Right cardiac atrium (tissue), 5 donors: ENCODE results near the gene ZBTB38. TPM values are rescaled to one million over a fixed set of nuclear protein-coding genes. Genes with fewer than 3 reads are reported as not detected.
A peak's percentile ranks its signal among the peaks of the same experiment; 100 is the strongest.

Source experiments
- ATAC-seq, 2 donors: fragments of 200-7000 bp; cut with Tn5 transposase; one replicate each; pipeline versions ENCODE4 v1.8.0 to v1.9.1; 2020; ENCODE audit warnings: moderate library complexity in 2 of 2, mild to moderate bottlenecking in 1 of 2
- DNase-seq, 3 donors: peaks; one replicate each; pipeline ENCODE4 v3.0.0-alpha.2; 2020
- H3K27ac ChIP-seq: one replicate; pipeline ENCODE4 v1.5.1; 2013; ENCODE audit warnings: mild to moderate bottlenecking, low read length, control low read depth, moderate library complexity
- H3K27me3 ChIP-seq: one replicate; pipeline ENCODE4 v1.6.1; 2013; ENCODE audit not compliant: control insufficient read depth, insufficient read depth
- H3K4me1 ChIP-seq: one replicate; pipeline ENCODE4 v1.6.1; 2013; ENCODE audit warnings: low read length; ENCODE audit not compliant: control insufficient read depth, insufficient read depth
- H3K4me3 ChIP-seq: one replicate; pipeline ENCODE4 v1.5.1; 2013; ENCODE audit warnings: low read length, control low read depth
- H3K9me3 ChIP-seq: one replicate; pipeline ENCODE4 v1.6.1; 2013; ENCODE audit warnings: low read length; ENCODE audit not compliant: control insufficient read depth
- WGBS: extraction: QIAGEN DNeasy Blood & Tissue Kit; methylation state at CpG from one replicate; pipeline ENCODE4 v1.1.7; 2013; 5-methylcytosine and 5-hydroxymethylcytosine counted together
- intact Hi-C, 4 donors: fragments of 100-400 bp; cut with DNase I; formaldehyde crosslinking; loops; one replicate each; pipeline versions ENCODE4 v1.11.0 to v1.14.0; 2022 to 2023
- polyA plus RNA-seq: library from polyadenylated mRNA; stranded (reverse); fragments of 200-250 nt; gene quantifications from one replicate; pipeline ENCODE4 v1.2.3, GENCODE V29; 2013
- total RNA-seq, 4 donors: library from RNA; stranded (reverse); fragmentation: NEBNext Ultra II Directional; extraction: Animal tissue kit (Norgen Biotek cat#: 25700); gene quantifications; one replicate each; pipeline ENCODE4 v1.2.1, GENCODE V29; 2021
- donor health status: healthy with polysubstance abuse.
- donor health status: DM: no; HTN: yes; CAD: no.
- donor health status: DM: no; HTN: no; CAD: no.
- donor health status: DM: no; HTN: yes; CAD: no; lungs with severe emphysema.
- donor health status: DM: yes; HTN: yes; CAD: no.

Gene ZBTB38
- total and polyA plus RNA-seq, 5 donors = 14.6 to 76.9 (median 71.5) TPM

- 90% methylated on average over 2 of the region's 2 CpGs for WGBS
- DNase-seq (no peak), ATAC-seq (no peak)
- Histone ChIP-seq H3K4me3 (no peak overlapping the region), H3K9me3 (no peaks in the 10 kb centered on the region), H3K4me1 (peaks cover 2% of the 10 kb centered on the region), H3K27ac (no peak overlapping the region), H3K27me3 (no peaks in the 10 kb centered on the region)
- intact Hi-C loops = no loop called here
Observed at GRCh38 chr3:141380279-141380678, 12.0 kb downstream of the ZBTB38 start.

- no peak for ATAC-seq
Observed at GRCh38 chr3:141380987-141381386, 12.7 kb downstream of the ZBTB38 start.

GRCh38 chr3:141382571-141382970 is 14.3 kb downstream of the ZBTB38 start:
- H3K27me3 ChIP-seq = no peaks in the 10 kb centered on the region
- no peaks in the 10 kb centered on the region for H3K9me3 ChIP-seq
- DNase-seq (no peak), ATAC-seq (no peak)
- intact Hi-C loops = no loop called here
- 94% methylated on average over 2 of the region's 2 CpGs for WGBS
- H3K4me3 ChIP-seq = no peak overlapping the region
- H3K4me1 ChIP-seq = no peaks in the 10 kb centered on the region
- no peak overlapping the region for H3K27ac ChIP-seq

More at GRCh38 chr3:141380987-141381386, 12.7 kb downstream of the ZBTB38 start:
- 98% methylated on average over 2 of the region's 2 CpGs for WGBS
- no peak overlapping the region for H3K4me3 ChIP-seq
- intact Hi-C loops = no loop called here
- no peak for DNase-seq
- H3K27me3 ChIP-seq = no peaks in the 10 kb centered on the region
- H3K27ac ChIP-seq = no peak overlapping the region
- H3K4me1 ChIP-seq = peaks cover 2% of the 10 kb centered on the region
- H3K9me3 ChIP-seq = no peaks in the 10 kb centered on the region

DNA sequence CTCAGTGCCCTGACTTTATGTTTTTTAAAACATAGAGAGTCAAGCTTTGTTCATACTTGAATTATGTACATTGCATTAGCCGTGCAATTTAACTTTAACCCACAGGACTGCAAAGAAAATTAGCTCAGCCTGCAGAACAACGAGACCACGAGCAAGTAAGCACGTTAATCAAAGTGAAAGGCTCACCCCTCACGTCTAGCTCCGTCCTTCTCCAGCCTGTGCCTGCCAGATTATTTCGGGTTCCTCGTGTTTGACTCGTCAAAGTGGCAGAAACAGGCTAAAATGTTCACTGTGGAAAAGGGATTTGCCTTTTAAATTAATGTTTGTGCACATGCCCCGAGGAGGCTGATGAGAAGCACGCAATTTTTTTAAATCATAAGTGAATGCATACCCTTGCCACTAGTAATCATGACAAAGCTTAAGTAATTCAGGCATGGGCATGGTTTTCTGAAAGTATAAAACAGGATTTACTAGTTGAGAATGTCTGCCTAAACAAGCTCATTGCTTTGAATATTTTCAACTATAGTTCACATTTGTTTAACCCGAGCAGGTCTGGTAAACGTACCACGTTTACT is 15.3 kb downstream of the ZBTB38 start:
- Histone ChIP-seq H3K4me3 (no peak overlapping the region), H3K9me3 (no peaks in the 10 kb centered on the region), H3K27me3 (no peaks in the 10 kb centered on the region), H3K27ac (no peak overlapping the region), H3K4me1 (no peaks in the 10 kb centered on the region)
- ATAC-seq = no peak
- WGBS = 68% methylated on average over 14 of the region's 14 CpGs
- intact Hi-C loops = no loop called here
- no peak for DNase-seq

DNA sequence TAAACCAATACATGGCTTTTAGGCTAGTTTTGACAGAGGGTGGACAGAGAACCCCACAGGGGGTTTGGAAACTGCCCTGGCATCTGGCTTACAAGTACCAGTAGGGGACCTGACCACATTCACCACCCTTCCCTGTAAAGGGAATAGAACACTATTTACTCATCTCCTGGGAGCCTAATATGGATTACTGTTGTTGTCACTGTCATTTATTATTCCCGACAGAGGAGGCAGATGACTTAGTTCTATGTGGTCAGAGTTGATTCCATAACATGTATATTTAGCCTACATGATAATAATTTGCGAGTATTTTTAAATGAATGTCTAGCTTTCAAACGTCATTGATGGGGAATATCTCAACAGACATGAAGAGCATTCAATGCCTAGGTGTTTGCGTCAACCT is 15.9 kb downstream of the ZBTB38 start:
- WGBS = 87% methylated on average over 4 of the region's 4 CpGs
- intact Hi-C loops = no loop called here
- DNase-seq (no peak), ATAC-seq (no peak)
- Histone ChIP-seq H3K4me1 (no peaks in the 10 kb centered on the region), H3K9me3 (no peaks in the 10 kb centered on the region), H3K27ac (no peak overlapping the region), H3K4me3 (no peak overlapping the region), H3K27me3 (no peaks in the 10 kb centered on the region)

DNA sequence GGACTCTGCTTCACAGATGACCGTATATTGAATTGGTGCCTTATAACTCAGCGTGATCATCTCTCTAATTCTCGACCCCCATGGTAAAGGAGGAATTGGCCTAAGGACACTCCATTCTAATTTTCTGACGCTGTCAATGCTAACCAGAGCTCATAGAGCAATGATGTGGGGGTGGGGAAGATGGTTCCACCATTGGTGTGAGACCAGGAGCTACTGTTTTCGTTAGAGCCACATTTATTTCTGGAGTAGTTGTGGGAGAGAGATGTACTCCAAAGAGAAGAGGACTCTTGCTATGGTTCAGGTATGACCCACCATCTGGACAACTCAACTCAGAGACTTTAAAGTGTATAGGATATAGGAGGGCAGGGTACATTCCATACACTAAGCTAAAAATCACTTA is 16.3 kb downstream of the ZBTB38 start:
- Histone ChIP-seq H3K4me3 (no peak overlapping the region), H3K27ac (no peak overlapping the region), H3K27me3 (no peaks in the 10 kb centered on the region), H3K9me3 (no peaks in the 10 kb centered on the region), H3K4me1 (no peaks in the 10 kb centered on the region)
- no peak for DNase-seq
- ATAC-seq = no peak
- 93% methylated on average over 5 of the region's 5 CpGs for WGBS
- intact Hi-C loops = no loop called here

DNA sequence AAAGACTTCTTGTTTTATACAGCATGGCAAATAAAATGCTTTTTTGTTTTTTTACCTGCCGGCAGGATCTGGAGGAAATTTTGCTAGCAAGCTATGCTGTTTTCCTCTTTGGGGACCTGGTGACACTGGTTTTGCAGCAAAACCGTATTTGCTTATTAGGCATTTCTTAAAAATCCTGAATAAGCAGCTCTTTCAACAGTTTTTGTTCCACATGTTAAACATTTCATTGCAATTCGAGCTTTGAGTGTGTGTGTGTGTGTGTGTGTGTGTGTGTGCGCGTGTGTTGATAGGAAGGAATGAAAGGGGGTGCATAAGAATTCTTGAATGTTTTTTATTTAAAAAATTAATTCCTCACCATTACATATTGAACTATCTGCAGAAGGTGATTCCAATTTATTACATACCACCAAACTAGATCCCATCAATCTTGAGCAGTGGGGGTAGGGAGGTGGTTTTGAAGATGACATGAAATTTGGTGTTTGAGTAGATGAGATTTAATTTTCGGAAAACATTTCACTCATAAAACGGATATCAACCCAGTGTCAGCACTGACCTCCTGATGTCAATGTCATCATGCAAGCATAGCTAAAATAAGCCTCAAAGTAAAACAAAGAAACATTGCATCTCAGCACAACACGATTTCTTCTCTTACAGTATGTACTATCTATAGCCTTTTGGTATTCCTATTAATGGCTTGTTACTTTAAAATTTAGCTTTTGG is 17.3 kb downstream of the ZBTB38 start:
- DNase-seq (no peak), ATAC-seq (no peak)
- intact Hi-C loops = no loop called here
- no peaks in the 10 kb centered on the region for H3K9me3 ChIP-seq
- no peaks in the 10 kb centered on the region for H3K27me3 ChIP-seq
- 55% methylated on average over 8 of the region's 8 CpGs for WGBS
- peak overlapping the region; percentile 33 for H3K4me3 ChIP-seq
- no peak overlapping the region for H3K27ac ChIP-seq
- no peaks in the 10 kb centered on the region for H3K4me1 ChIP-seq

DNA sequence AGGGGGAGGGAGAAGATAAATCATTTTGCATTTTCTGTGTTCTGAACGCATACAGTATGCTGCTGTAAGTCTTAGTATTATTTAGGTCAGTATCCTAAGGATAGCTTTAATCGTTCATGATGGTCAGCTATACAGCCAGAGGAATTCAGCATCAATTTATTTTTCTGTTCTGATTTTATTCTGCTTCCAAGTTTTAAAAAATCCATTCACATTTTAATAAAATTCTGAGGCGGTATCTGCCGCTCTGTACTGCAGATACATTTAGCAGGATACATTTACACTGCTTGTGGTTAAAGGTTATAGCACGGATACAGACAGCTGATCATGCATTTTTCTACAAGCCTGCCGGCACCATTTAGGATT is 17.8 kb downstream of the ZBTB38 start:
- ATAC-seq (no peak), DNase-seq (no peak)
- no peaks in the 10 kb centered on the region for H3K9me3 ChIP-seq
- WGBS = 64% methylated on average over 6 of the region's 6 CpGs
- H3K27me3 ChIP-seq = no peaks in the 10 kb centered on the region
- no peak overlapping the region for H3K27ac ChIP-seq
- no peaks in the 10 kb centered on the region for H3K4me1 ChIP-seq
- intact Hi-C loops = no loop called here
- peak overlapping the region; percentile 33 for H3K4me3 ChIP-seq

GRCh38 chr3:141386611-141387111 is 18.4 kb downstream of the ZBTB38 start:
- Histone ChIP-seq H3K27ac (peak overlapping the region; percentile 70), H3K4me1 (no peaks in the 10 kb centered on the region), H3K4me3 (peak overlapping the region; percentile 33), H3K27me3 (no peaks in the 10 kb centered on the region), H3K9me3 (no peaks in the 10 kb centered on the region)
- no peak for DNase-seq
- intact Hi-C loops = no loop called here
- ATAC-seq = peak in 1 of 2 donors; percentile 30
- 64% methylated on average over 5 of the region's 5 CpGs for WGBS

DNA sequence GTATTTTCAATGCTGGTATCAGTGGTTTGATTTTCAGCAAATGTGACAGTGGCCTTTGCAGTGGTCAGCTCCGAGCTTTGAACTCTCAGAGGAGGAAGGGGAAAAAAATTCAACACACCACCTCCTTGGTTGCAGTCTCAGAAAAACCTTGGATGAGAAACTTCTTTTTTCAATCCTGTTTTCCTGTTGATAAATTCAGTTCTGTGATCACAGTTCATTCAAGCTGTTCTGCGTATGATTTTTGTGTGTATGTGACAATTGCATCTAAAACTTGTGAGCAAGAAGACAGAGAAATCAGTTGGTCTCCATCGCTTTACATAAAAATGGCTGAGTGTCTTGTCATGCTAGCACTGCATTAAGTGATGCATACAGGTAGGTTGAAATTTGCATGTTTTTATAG is 19.2 kb downstream of the ZBTB38 start:
- ATAC-seq (no peak), DNase-seq (no peak)
- peaks cover under 1% of the 10 kb centered on the region for H3K4me1 ChIP-seq
- no peaks in the 10 kb centered on the region for H3K27me3 ChIP-seq
- no peak overlapping the region for H3K27ac ChIP-seq
- H3K4me3 ChIP-seq = no peak overlapping the region
- no peaks in the 10 kb centered on the region for H3K9me3 ChIP-seq
- intact Hi-C loops = no loop called here
- WGBS = 85% methylated on average over 3 of the region's 3 CpGs

DNA sequence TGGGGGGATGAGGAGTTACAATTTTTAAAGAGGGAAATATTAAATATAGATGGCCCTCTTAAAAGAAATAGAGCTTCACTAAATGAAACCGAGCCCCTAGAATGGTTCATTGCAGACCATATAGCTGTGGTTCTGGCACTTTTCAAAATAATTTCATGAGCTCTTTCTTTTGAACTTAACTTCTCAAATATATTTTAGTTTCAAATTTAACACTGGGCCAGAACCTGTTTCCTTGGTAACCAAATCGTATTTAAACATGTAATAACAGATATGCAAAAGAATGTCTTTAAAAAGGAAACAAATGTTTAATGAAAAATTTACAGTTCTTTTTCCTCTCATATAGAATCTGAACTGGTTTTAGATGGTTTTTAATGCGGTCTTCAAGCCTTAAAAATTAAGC is 20.1 kb downstream of the ZBTB38 start:
- Histone ChIP-seq H3K27ac (no peak overlapping the region), H3K27me3 (no peaks in the 10 kb centered on the region), H3K4me1 (peaks cover 3% of the 10 kb centered on the region), H3K4me3 (no peak overlapping the region), H3K9me3 (no peaks in the 10 kb centered on the region)
- no peak for ATAC-seq
- 77% methylated on average over 3 of the region's 3 CpGs for WGBS
- intact Hi-C loops = no loop called here
- DNase-seq = no peak
